H1 (cell line): Measurements from ENCODE around the gene MRPS31. TPM values are rescaled to one million over a fixed set of nuclear protein-coding genes. Genes with fewer than 3 reads are reported as not detected.
A peak's percentile ranks its signal among the peaks of the same experiment; 100 is the strongest.

Source experiments
- CTCF ChIA-PET: fragments of 300-600 bp; sonication (Branson Sonifier 250); formaldehyde crosslinking; loops from one replicate; lab custom pipeline; 2021; ENCODE audit not compliant: partially characterized antibody; lab: Charles Lee
- POLR2A ChIA-PET: fragments of 300-600 bp; sonication (Branson Sonifier 250); formaldehyde crosslinking; loops from one replicate; lab custom pipeline; 2021; ENCODE audit warnings: inconsistent platforms; ENCODE audit not compliant: partially characterized antibody; lab: Charles Lee
- DNase-seq, 2 experiments: peaks; one replicate each; pipeline versions ENCODE4 v3.0.0 to v3.0.0-alpha.2; 2010 to 2022; ENCODE audit warnings: low spot score in 2 of 2, low read depth in 1 of 2, mixed read lengths in 1 of 2
- FAIRE-seq: peaks from 2 replicates; lab custom pipeline; 2011; peaks lifted over from hg19 to GRCh38; lab: Jason Lieb, UNC
- H2AFZ ChIP-seq: 2 replicates; pipeline ENCODE4 v1.8.1; 2012; ENCODE audit warnings: low read length, inconsistent platforms
- H2AK5ac ChIP-seq: 2 replicates; pipeline ENCODE4 v1.6.1; 2013; ENCODE audit warnings: low read depth, low read length
- H2BK120ac ChIP-seq: replicated peaks from 2 replicates; pipeline ENCODE3; 2013; ENCODE audit warnings: low read depth, low read length, inconsistent platforms
- H2BK12ac ChIP-seq: 2 replicates; pipeline ENCODE4 v1.6.1; 2013; ENCODE audit warnings: low read depth, low read length
- H2BK15ac ChIP-seq: 2 replicates; pipeline ENCODE4 v1.6.1; 2013; ENCODE audit warnings: low read length
- H2BK20ac ChIP-seq: 2 replicates; pipeline ENCODE4 v1.6.1; 2013; ENCODE audit warnings: low read length
- H2BK5ac ChIP-seq: 2 replicates; pipeline ENCODE4 v1.6.1; 2013; ENCODE audit warnings: low read depth, low read length
- H3K14ac ChIP-seq: 2 replicates; pipeline ENCODE4 v1.6.1; 2013; ENCODE audit warnings: inconsistent platforms; ENCODE audit not compliant: insufficient read length
- H3K18ac ChIP-seq: 2 replicates; pipeline ENCODE4 v1.6.1; 2013; ENCODE audit warnings: low read length; ENCODE audit errors: extremely low read depth
- H3K23ac ChIP-seq: 2 replicates; pipeline ENCODE4 v1.6.1; 2013; ENCODE audit warnings: inconsistent platforms; ENCODE audit not compliant: insufficient read length
- H3K23me2 ChIP-seq: 2 replicates; pipeline ENCODE4 v1.6.1; 2013; ENCODE audit warnings: low read depth, low read length
- H3K27ac ChIP-seq: 2 replicates; pipeline ENCODE4 v1.6.1; 2011; ENCODE audit warnings: low read depth, low read length, inconsistent platforms
- H3K27me3 ChIP-seq, 4 experiments: replicated peaks in 1 of 4; 1 replicate in 1 of 4; 2 replicates in 3 of 4; pipeline versions ENCODE4 v1.6.1 to v1.8.1; 2011 to 2013; ENCODE audit warnings: low read length in 3 of 4, mild to moderate bottlenecking in 3 of 4, inconsistent platforms in 2 of 4, mixed read lengths in 2 of 4, moderate library complexity in 1 of 4; ENCODE audit not compliant: control insufficient read depth in 3 of 4, insufficient read depth in 3 of 4; ENCODE audit errors: extremely low read depth in 1 of 4
- H3K36me3 ChIP-seq, 4 experiments: 2 replicates each; pipeline versions ENCODE4 v1.6.1 to v1.8.1; 2011 to 2013; ENCODE audit warnings: mild to moderate bottlenecking in 4 of 4, low read length in 3 of 4, moderate library complexity in 2 of 4, control low read depth in 1 of 4, inconsistent platforms in 1 of 4; ENCODE audit not compliant: insufficient read depth in 4 of 4, control insufficient read depth in 2 of 4
- H3K4ac ChIP-seq: replicated peaks from 2 replicates; pipeline ENCODE3; 2013; ENCODE audit warnings: low read length, low read depth, mixed read lengths, inconsistent platforms; ENCODE audit not compliant: insufficient read length
- H3K4me1 ChIP-seq, 4 experiments: replicated peaks in 1 of 4; 1 replicate in 1 of 4; 2 replicates in 3 of 4; pipeline versions ENCODE4 v1.6.1 to v1.8.1; 2011 to 2013; ENCODE audit warnings: low read length in 3 of 4, inconsistent platforms in 2 of 4, mixed read lengths in 1 of 4; ENCODE audit not compliant: insufficient read depth in 4 of 4, control insufficient read depth in 3 of 4
- H3K4me2 ChIP-seq, 2 experiments: 2 replicates each; pipeline versions ENCODE4 v1.6.1 to v1.8.1; 2011 to 2013; ENCODE audit warnings: low read depth in 2 of 2, low read length in 2 of 2, control low read depth in 1 of 2, inconsistent platforms in 1 of 2, mild to moderate bottlenecking in 1 of 2; ENCODE audit not compliant: insufficient read depth in 1 of 2
- H3K4me3 ChIP-seq, 4 experiments: fragments of 200-600, 300-600 bp in 1 of 4; sonication (generic), shearing (Covaris generic), sonication (Bioruptor Twin) in 1 of 4; 2 replicates each; pipeline versions ENCODE4 v1.5.1 to v1.8.1; 2011 to 2016; ENCODE audit warnings: low read length in 4 of 4, low read depth in 3 of 4, control low read depth in 2 of 4, inconsistent platforms in 2 of 4, mild to moderate bottlenecking in 2 of 4, mixed read lengths in 1 of 4, moderate library complexity in 1 of 4; ENCODE audit not compliant: insufficient read depth in 2 of 4; ENCODE audit errors: extremely low read depth in 1 of 4
- H3K56ac ChIP-seq: replicated peaks from 2 replicates; pipeline ENCODE3; 2013; ENCODE audit warnings: low read depth, mild to moderate bottlenecking, mixed read lengths, low read length, inconsistent platforms; ENCODE audit not compliant: insufficient read length
- H3K79me1 ChIP-seq: 2 replicates; pipeline ENCODE4 v1.6.1; 2013; ENCODE audit warnings: low read depth, low read length, control low read depth
- H3K79me2 ChIP-seq, 2 experiments: 2 replicates each; pipeline versions ENCODE4 v1.6.1 to v1.8.1; 2012 to 2013; ENCODE audit warnings: low read length in 2 of 2, mild to moderate bottlenecking in 2 of 2, inconsistent platforms in 1 of 2; ENCODE audit not compliant: insufficient read depth in 2 of 2, control insufficient read depth in 1 of 2
- H3K9ac ChIP-seq, 4 experiments: replicated peaks in 1 of 4; 1 replicate in 1 of 4; 2 replicates in 3 of 4; pipeline versions ENCODE4 v1.6.1 to v1.8.1; 2011 to 2013; ENCODE audit warnings: low read depth in 3 of 4, low read length in 3 of 4, control low read depth in 2 of 4, mild to moderate bottlenecking in 2 of 4, moderate library complexity in 2 of 4, inconsistent platforms in 1 of 4; ENCODE audit errors: extremely low read depth in 1 of 4
- H3K9me3 ChIP-seq, 2 experiments: 2 replicates each; pipeline versions ENCODE4 v1.6.1 to v1.8.1; 2012 to 2013; ENCODE audit warnings: mild to moderate bottlenecking in 2 of 2, moderate library complexity in 2 of 2, control low read depth in 1 of 2, inconsistent platforms in 1 of 2, low read depth in 1 of 2, low read length in 1 of 2, mixed read lengths in 1 of 2; ENCODE audit not compliant: insufficient read depth in 2 of 2
- H4K20me1 ChIP-seq, 2 experiments: replicated peaks in 1 of 2; 2 replicates each; pipeline versions ENCODE3 to v1.8.1; 2011 to 2013; ENCODE audit warnings: inconsistent platforms in 2 of 2, low read length in 2 of 2, mild to moderate bottlenecking in 1 of 2; ENCODE audit not compliant: insufficient read depth in 2 of 2, control insufficient read depth in 1 of 2
- H4K5ac ChIP-seq: 2 replicates; pipeline ENCODE4 v1.6.1; 2013; ENCODE audit warnings: low read length, low read depth, mixed read lengths, inconsistent platforms; ENCODE audit not compliant: insufficient read length
- H4K8ac ChIP-seq: 2 replicates; pipeline ENCODE4 v1.8.0; 2013; ENCODE audit warnings: mild to moderate bottlenecking, moderate library complexity, low read length, inconsistent platforms; ENCODE audit not compliant: insufficient read depth; ENCODE audit errors: extremely low read depth
- H4K91ac ChIP-seq: replicated peaks from 2 replicates; pipeline ENCODE3; 2013; ENCODE audit warnings: low read length, mixed read lengths, inconsistent platforms; ENCODE audit not compliant: insufficient read length
- HDAC2 ChIP-seq, 2 experiments: fragments of 300-600 bp in 1 of 2; sonication (generic) in 1 of 2; IDR thresholded peaks; 2 replicates each; pipeline ENCODE4 v1.6.1; 2011 to 2012; ENCODE audit warnings: low read depth in 2 of 2, low read length in 2 of 2, mild to moderate bottlenecking in 2 of 2, moderate library complexity in 2 of 2, borderline replicate concordance in 1 of 2, inconsistent platforms in 1 of 2
- SAP30 ChIP-seq: fragments of 300-600 bp; sonication (generic); IDR thresholded peaks from 2 replicates; pipeline ENCODE4 v1.7.1; 2012; ENCODE audit warnings: low read length, moderate library complexity, mild to moderate bottlenecking, inconsistent platforms; ENCODE audit not compliant: insufficient read depth, insufficient replicate concordance
- SP2 ChIP-seq: IDR thresholded peaks from 2 replicates; pipeline ENCODE4 v1.6.1; 2012; ENCODE audit warnings: mild to moderate bottlenecking, low read length, inconsistent platforms
- WGBS, 2 experiments: shearing (Covaris generic) in 1 of 2; methylation state at CpG; one replicate each; pipeline versions ENCODE4 v1.1.6 to v1.1.7; 2013 to 2015; ENCODE audit warnings: low lambda C conversion rate in 2 of 2, mixed read lengths in 2 of 2, inconsistent platforms in 1 of 2, low coverage in 1 of 2, missing lambda C conversion rate in 1 of 2; ENCODE audit not compliant: insufficient replicate concordance in 2 of 2, insufficient coverage in 1 of 2, insufficient read length in 1 of 2; ENCODE audit errors: extremely low coverage in 1 of 2, missing lambda C conversion rate in 1 of 2; 5-methylcytosine and 5-hydroxymethylcytosine counted together
- polyA plus RNA-seq, 7 experiments: library from polyadenylated mRNA; depleted of rRNA in 3 of 7; stranded (reverse) in 5 of 7; unstranded in 2 of 7; fragments of >200 nt in 5 of 7; fragments of 200-250 nt in 2 of 7; gene quantifications; 1 replicate in 5 of 7; 2 replicates in 1 of 7; 4 replicates in 1 of 7; pipeline versions ENCODE4 v1.2.1 to v1.2.3, GENCODE V29; 2011 to 2013; ENCODE audit warnings: missing spikeins in 2 of 7, mixed read lengths in 2 of 7
- total RNA-seq: library from RNA; stranded (reverse); fragmentation: NEBNext Ultra II Directional; extraction: Animal tissue kit (Norgen Biotek cat#: 25700); gene quantifications from 2 replicates; pipeline ENCODE4 v1.2.1, GENCODE V29; 2021

MRPS31 gene
- total and polyA plus RNA-seq, 2 of the 8 experiments (the other 6 are each of a cell fraction or from before 2014, with no cell fraction given): 13.6 to 33.3 TPM

DNA sequence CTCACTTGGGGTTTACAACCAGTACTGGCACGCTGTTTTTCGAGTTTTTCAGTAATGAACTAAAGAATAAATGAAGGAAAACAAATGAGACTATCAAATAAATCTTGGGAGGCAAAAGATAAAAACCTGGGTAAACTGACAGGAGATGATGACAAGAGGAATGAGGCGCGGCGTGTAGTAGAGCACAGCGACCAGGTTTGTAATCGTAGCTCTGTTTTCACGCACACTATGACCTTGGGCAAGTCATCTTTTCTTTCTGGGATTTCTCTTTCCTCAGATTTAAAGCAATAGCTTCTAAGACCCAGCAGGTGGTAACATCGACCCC is 419 bp downstream of the MRPS31 start:
- Histone ChIP-seq H3K9me3 (no peaks in the 10 kb centered on the region), H2BK12ac (no peak overlapping the region), H3K4me2 (peak overlapping the region; percentile 67 to 94), H4K5ac (no peak overlapping the region), H4K91ac (no peak overlapping the region), H2BK20ac (no peak overlapping the region), H3K4me3 (peak overlapping the region; percentile 72 to 99 (median 93)), H2BK120ac (no peak overlapping the region), H2BK15ac (no peak overlapping the region), H3K23ac (no peak overlapping the region), H3K56ac (no peak overlapping the region), H3K27ac (peak overlapping the region; percentile 84), H3K23me2 (peaks cover 3% of the 10 kb centered on the region; the same call in 1 of the 2 replicates), H3K18ac (no peak overlapping the region), H2AK5ac (no peak overlapping the region), H2BK5ac (peak overlapping the region; percentile 80; the same call in 1 of the 2 replicates), H3K4ac (no peak overlapping the region), H4K20me1 (no peaks in the 10 kb centered on the region), H2AFZ (peak overlapping the region; percentile 99), H3K27me3 (no peaks in the 10 kb centered on the region), H3K9ac (peak overlapping the region; percentile 66 to 95 (median 90)), H3K36me3 (no peaks in the 10 kb centered on the region; a peak in 1 of 8 replicates), H4K8ac (peak overlapping the region; percentile 96; the same call in 1 of the 2 replicates), H3K4me1 (peaks cover 0 to 4% (median 0%) of the 10 kb centered on the region in 4 experiments; a peak in 2 of 7 replicates), H3K79me2 (peaks cover 0 to 17% of the 10 kb centered on the region in 2 experiments; a peak in 2 of 4 replicates), H3K79me1 (peaks cover 5% of the 10 kb centered on the region; the same call in 1 of the 2 replicates), H3K14ac (no peak overlapping the region)
- CTCF ChIA-PET: no interaction called here
- no peak for DNase-seq
- FAIRE-seq: no peak
- 4% methylated on average over 9 of the region's 9 CpGs; no CpG with 5 or more reads in 1 of the 2 experiments for WGBS, 2 experiments
- POLR2A ChIA-PET: interaction anchor here (0.5 kb wide), 1 partner anchor 210 kb away, joined by 3 read pairs; no protein-coding TSS in a partner anchor
- TF ChIP-seq SAP30 (peak; percentile 55), HDAC2 (IDR thresholded peaks at IDR 0.05; ENCODE audit: borderline replicate concordance in 1 of 2, low read depth in 2 of 2, low read length in 2 of 2) (0 out of 4 replicates have a peak, but pooled peaks of 1 of the 2 experiments have one; percentile 11), SP2 (no peak)
